ENCODE measurements around the gene GCFC2. TPM values are rescaled to one million over a fixed set of nuclear protein-coding genes. Genes with fewer than 3 reads are reported as not detected.
A peak's percentile ranks its signal among the peaks of the same experiment; 100 is the strongest.

Gene GCFC2
- total RNA-seq, 1 donor from 2014 or later: 10.0 TPM

GRCh38 chr2:75640621-75641121 is 70.0 kb downstream of the GCFC2 start:
- no peaks in the 10 kb centered on the region for H3K36me3 ChIP-seq (ENCODE audit: control insufficient read depth, insufficient read depth, low read length)
- DNase-seq (ENCODE audit: low read depth) (peak; percentile 66), FAIRE-seq (no peak)
- no peaks in the 10 kb centered on the region for H3K27me3 ChIP-seq (ENCODE audit: control insufficient read depth, insufficient read depth, low read length)
- H3K4me3 ChIP-seq (ENCODE audit: low read depth, low read length): no peak overlapping the region
- TF ChIP-seq, protein P1, sequence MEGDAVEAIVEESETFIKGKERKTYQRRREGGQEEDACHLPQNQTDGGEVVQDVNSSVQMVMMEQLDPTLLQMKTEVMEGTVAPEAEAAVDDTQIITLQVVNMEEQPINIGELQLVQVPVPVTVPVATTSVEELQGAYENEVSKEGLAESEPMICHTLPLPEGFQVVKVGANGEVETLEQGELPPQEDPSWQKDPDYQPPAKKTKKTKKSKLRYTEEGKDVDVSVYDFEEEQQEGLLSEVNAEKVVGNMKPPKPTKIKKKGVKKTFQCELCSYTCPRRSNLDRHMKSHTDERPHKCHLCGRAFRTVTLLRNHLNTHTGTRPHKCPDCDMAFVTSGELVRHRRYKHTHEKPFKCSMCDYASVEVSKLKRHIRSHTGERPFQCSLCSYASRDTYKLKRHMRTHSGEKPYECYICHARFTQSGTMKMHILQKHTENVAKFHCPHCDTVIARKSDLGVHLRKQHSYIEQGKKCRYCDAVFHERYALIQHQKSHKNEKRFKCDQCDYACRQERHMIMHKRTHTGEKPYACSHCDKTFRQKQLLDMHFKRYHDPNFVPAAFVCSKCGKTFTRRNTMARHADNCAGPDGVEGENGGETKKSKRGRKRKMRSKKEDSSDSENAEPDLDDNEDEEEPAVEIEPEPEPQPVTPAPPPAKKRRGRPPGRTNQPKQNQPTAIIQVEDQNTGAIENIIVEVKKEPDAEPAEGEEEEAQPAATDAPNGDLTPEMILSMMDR (IDR thresholded peaks at IDR 0.05; ENCODE audit: insufficient read depth, low read length, severe bottlenecking): peak; percentile 97

DNA sequence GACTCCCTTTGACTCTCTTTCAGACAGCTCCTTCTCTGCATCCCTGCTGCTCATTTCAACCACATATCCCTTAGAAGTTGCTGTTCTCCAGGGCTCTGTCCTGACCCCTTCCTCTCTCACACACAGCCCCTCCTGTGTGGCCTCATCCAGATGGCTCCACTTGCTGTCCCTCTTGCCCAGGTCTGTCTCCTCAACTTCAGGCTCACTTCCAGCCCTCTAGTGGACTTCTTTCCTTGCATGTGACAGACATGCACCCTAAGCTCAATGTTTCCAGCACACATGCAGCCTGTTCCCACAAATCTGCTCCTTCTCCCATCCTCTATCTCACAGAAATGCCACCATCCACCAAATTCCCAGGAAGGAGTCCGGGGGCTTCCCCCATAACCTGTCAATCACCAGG is 73.1 kb downstream of the GCFC2 start:
- TF ChIP-seq, protein P1 (IDR thresholded peaks at IDR 0.05; ENCODE audit: insufficient read depth, low read length, severe bottlenecking): no peak
- no peak for FAIRE-seq
- Histone ChIP-seq H3K36me3 (ENCODE audit: control insufficient read depth, insufficient read depth, low read length) (no peaks in the 10 kb centered on the region), H3K4me3 (ENCODE audit: low read depth, low read length) (no peak overlapping the region), H3K27me3 (ENCODE audit: control insufficient read depth, insufficient read depth, low read length) (no peaks in the 10 kb centered on the region)
- DNase-seq (ENCODE audit: low read depth): no peak

- peak; percentile 96 for DNase-seq (ENCODE audit: low read depth)
Measured at GRCh38 chr2:75634945-75635344, 75.8 kb downstream of the GCFC2 start.

GRCh38 chr2:75633620-75634019 is 77.1 kb downstream of the GCFC2 start:
- DNase-seq (ENCODE audit: low read depth): no peak
- TF ChIP-seq, protein P1 (IDR thresholded peaks at IDR 0.05; ENCODE audit: insufficient read depth, low read length, severe bottlenecking): no peak
- no peak overlapping the region for H3K4me3 ChIP-seq (ENCODE audit: low read depth, low read length)
- no peaks in the 10 kb centered on the region for H3K27me3 ChIP-seq (ENCODE audit: control insufficient read depth, insufficient read depth, low read length)
- no peak for FAIRE-seq
- H3K36me3 ChIP-seq (ENCODE audit: control insufficient read depth, insufficient read depth, low read length): no peaks in the 10 kb centered on the region

More at GRCh38 chr2:75634945-75635344, 75.8 kb downstream of the GCFC2 start:
- FAIRE-seq: no peak
- TF ChIP-seq, protein P1 (IDR thresholded peaks at IDR 0.05; ENCODE audit: insufficient read depth, low read length, severe bottlenecking): no peak
- Histone ChIP-seq H3K36me3 (ENCODE audit: control insufficient read depth, insufficient read depth, low read length) (no peaks in the 10 kb centered on the region), H3K27me3 (ENCODE audit: control insufficient read depth, insufficient read depth, low read length) (no peaks in the 10 kb centered on the region), H3K4me3 (ENCODE audit: low read depth, low read length) (no peak overlapping the region)

DNA sequence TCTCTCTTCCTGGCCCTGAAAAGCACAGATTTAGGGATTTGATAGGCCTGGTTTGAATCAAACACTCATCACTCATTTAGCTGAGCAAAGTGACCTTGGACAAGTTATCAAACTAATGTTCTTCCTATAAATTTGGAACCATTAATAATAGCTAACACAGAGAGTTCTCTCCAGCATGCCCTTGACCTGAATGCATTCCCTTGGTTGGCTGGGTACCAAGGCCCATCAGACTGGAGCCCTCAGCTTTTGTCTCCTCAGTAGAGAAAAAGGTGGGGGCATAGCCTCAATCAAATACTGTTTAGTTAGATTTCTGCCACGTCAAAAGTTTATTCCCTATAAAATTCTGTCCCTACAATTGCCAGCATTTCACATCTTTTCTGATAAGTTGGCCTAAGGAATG is 77.9 kb downstream of the GCFC2 start:
- TF ChIP-seq, protein P1 (IDR thresholded peaks at IDR 0.05; ENCODE audit: insufficient read depth, low read length, severe bottlenecking): no peak
- no peaks in the 10 kb centered on the region for H3K36me3 ChIP-seq (ENCODE audit: control insufficient read depth, insufficient read depth, low read length)
- FAIRE-seq (no peak), DNase-seq (ENCODE audit: low read depth) (no peak)
- H3K27me3 ChIP-seq (ENCODE audit: control insufficient read depth, insufficient read depth, low read length): no peaks in the 10 kb centered on the region
- no peak overlapping the region for H3K4me3 ChIP-seq (ENCODE audit: low read depth, low read length)

DNA sequence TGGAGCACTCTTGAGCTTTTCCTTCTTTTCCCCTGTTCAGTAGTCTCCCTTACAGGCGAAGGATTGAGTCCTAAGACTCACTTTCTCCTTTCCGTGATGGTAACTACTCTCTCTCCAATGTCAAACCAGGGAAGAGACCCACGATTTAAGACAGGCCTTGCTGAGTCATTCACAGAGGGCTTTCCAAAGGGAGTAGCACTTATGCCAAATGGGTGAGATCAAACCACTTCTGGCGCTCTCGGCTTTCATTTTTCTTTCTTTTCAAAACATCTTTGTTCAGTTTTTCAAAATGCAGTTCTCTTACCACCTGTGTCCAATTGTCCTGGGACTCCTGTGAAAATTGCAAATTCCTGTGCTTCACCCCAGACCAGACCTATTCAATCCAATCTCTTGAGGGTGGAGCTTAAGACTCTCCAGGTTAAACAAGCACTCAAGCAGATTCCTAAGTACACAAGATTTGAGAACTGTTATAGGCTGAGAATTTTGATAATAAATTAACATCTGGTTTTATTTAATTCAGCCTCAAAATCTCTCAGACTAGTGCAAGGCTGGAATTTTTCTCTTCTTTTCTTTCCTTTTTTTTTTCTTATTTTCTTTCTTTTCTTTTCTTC is 78.5 kb downstream of the GCFC2 start:
- Histone ChIP-seq H3K4me3 (ENCODE audit: low read depth, low read length) (no peak overlapping the region), H3K36me3 (ENCODE audit: control insufficient read depth, insufficient read depth, low read length) (no peaks in the 10 kb centered on the region), H3K27me3 (ENCODE audit: control insufficient read depth, insufficient read depth, low read length) (no peaks in the 10 kb centered on the region)
- peak; percentile 38 for DNase-seq (ENCODE audit: low read depth)
- TF ChIP-seq, protein P1 (IDR thresholded peaks at IDR 0.05; ENCODE audit: insufficient read depth, low read length, severe bottlenecking): no peak
- FAIRE-seq: no peak

All from bronchial epithelial cell (primary cell).